Measurements from ENCODE around the gene MYOM1.

MYOM1 gene

GRCh38 chr18:3058328-3059191 lies 161.2 kb downstream of the MYOM1 start:
- POLR2A ChIA-PET = no interaction called here
- Histone ChIP-seq H3K27me3 (replicated peaks in 2 of 5; ENCODE audit: control insufficient read depth in 4 of 5, insufficient read depth in 5 of 5, low read length in 4 of 5) (no peaks in the 10 kb centered on the region), H3K4me3 (ENCODE audit: control insufficient read depth in 1 of 7, extremely low read depth in 1 of 7, insufficient read depth in 4 of 7, low read depth in 2 of 7, low read length in 6 of 7) (peak overlapping the region in 1 of 7 experiments; percentile 23), H3K36me3 (ENCODE audit: control insufficient read depth in 4 of 4, insufficient read depth in 4 of 4, low read length in 3 of 4) (no peaks in the 10 kb centered on the region), H3K9me3 (ENCODE audit: control extremely low read depth in 1 of 5, control insufficient read depth in 4 of 5, insufficient read depth in 2 of 5, low read depth in 1 of 5, low read length in 4 of 5) (no peaks in the 10 kb centered on the region), H3K27ac (ENCODE audit: insufficient read depth in 1 of 2, low read depth in 1 of 2, low read length in 2 of 2, poor library complexity in 1 of 2, severe bottlenecking in 2 of 2) (peak overlapping the region in 1 of 2 experiments; percentile 59), H3K4me1 (ENCODE audit: control extremely low read depth in 1 of 4, control insufficient read depth in 4 of 4, insufficient read depth in 4 of 4, low read length in 3 of 4) (peaks cover 16 to 47% (median 39%) of the 10 kb centered on the region in 4 experiments)
- CTCF ChIA-PET = interaction anchor here (1.0 to 8.5 kb wide), 4 partner anchors 14 to 187 kb away, joined by 3 to 129 read pairs (median 4); no protein-coding TSS in a partner anchor
- WGBS (ENCODE audit: insufficient coverage) = 92% methylated on average over 4 of the region's 6 CpGs
- no peak for DNase-seq

- H3K27me3 ChIP-seq (replicated peaks in 2 of 5; ENCODE audit: control insufficient read depth in 4 of 5, insufficient read depth in 5 of 5, low read length in 4 of 5) = no peaks in the 10 kb centered on the region
- H3K27ac ChIP-seq (ENCODE audit: insufficient read depth in 1 of 2, low read depth in 1 of 2, low read length in 2 of 2, poor library complexity in 1 of 2, severe bottlenecking in 2 of 2) = no peak overlapping the region
- DNase-seq = no peak
- no peak overlapping the region for H3K4me3 ChIP-seq (ENCODE audit: control insufficient read depth in 1 of 7, extremely low read depth in 1 of 7, insufficient read depth in 4 of 7, low read depth in 2 of 7, low read length in 6 of 7)
- 100% methylated on average over 3 of the region's 4 CpGs for WGBS (ENCODE audit: insufficient coverage)
- H3K4me1 ChIP-seq (ENCODE audit: control extremely low read depth in 1 of 4, control insufficient read depth in 4 of 4, insufficient read depth in 4 of 4, low read length in 3 of 4) = peaks cover 16 to 43% (median 34%) of the 10 kb centered on the region in 4 experiments
- CTCF ChIA-PET = interaction anchor here (0.6 to 8.5 kb wide), 2 partner anchors 62 to 71 kb away, joined by 3 to 129 read pairs; no protein-coding TSS in a partner anchor
- H3K36me3 ChIP-seq (ENCODE audit: control insufficient read depth in 4 of 4, insufficient read depth in 4 of 4, low read length in 3 of 4) = no peaks in the 10 kb centered on the region
- H3K9me3 ChIP-seq (ENCODE audit: control extremely low read depth in 1 of 5, control insufficient read depth in 4 of 5, insufficient read depth in 2 of 5, low read depth in 1 of 5, low read length in 4 of 5) = no peaks in the 10 kb centered on the region
- POLR2A ChIA-PET = no interaction called here
Measured at GRCh38 chr18:3057526-3057925, 162.2 kb downstream of the MYOM1 start.

GRCh38 chr18:3056311-3056710 lies 163.5 kb downstream of the MYOM1 start:
- H3K36me3 ChIP-seq (ENCODE audit: control insufficient read depth in 4 of 4, insufficient read depth in 4 of 4, low read length in 3 of 4) = no peaks in the 10 kb centered on the region
- H3K9me3 ChIP-seq (ENCODE audit: control extremely low read depth in 1 of 5, control insufficient read depth in 4 of 5, insufficient read depth in 2 of 5, low read depth in 1 of 5, low read length in 4 of 5) = no peaks in the 10 kb centered on the region
- DNase-seq = no peak
- H3K27me3 ChIP-seq (replicated peaks in 2 of 5; ENCODE audit: control insufficient read depth in 4 of 5, insufficient read depth in 5 of 5, low read length in 4 of 5) = no peaks in the 10 kb centered on the region
- H3K4me1 ChIP-seq (ENCODE audit: control extremely low read depth in 1 of 4, control insufficient read depth in 4 of 4, insufficient read depth in 4 of 4, low read length in 3 of 4) = peaks cover 18 to 34% (median 24%) of the 10 kb centered on the region in 4 experiments
- no peak overlapping the region for H3K27ac ChIP-seq (ENCODE audit: insufficient read depth in 1 of 2, low read depth in 1 of 2, low read length in 2 of 2, poor library complexity in 1 of 2, severe bottlenecking in 2 of 2)
- POLR2A ChIA-PET = no interaction called here
- CTCF ChIA-PET = interaction anchor here (0.6 to 2.7 kb wide), 7 partner anchors 8 to 188 kb away, joined by 3 to 12 read pairs (median 3); no protein-coding TSS in a partner anchor
- no peak overlapping the region for H3K4me3 ChIP-seq (ENCODE audit: control insufficient read depth in 1 of 7, extremely low read depth in 1 of 7, insufficient read depth in 4 of 7, low read depth in 2 of 7, low read length in 6 of 7)
- 100% methylated on average over 3 of the region's 9 CpGs for WGBS (ENCODE audit: insufficient coverage)

GRCh38 chr18:3055816-3056215 lies 164.0 kb downstream of the MYOM1 start:
- no peaks in the 10 kb centered on the region for H3K36me3 ChIP-seq (ENCODE audit: control insufficient read depth in 4 of 4, insufficient read depth in 4 of 4, low read length in 3 of 4)
- 100% methylated on average over 1 of the region's 4 CpGs for WGBS (ENCODE audit: insufficient coverage)
- H3K4me3 ChIP-seq (ENCODE audit: control insufficient read depth in 1 of 7, extremely low read depth in 1 of 7, insufficient read depth in 4 of 7, low read depth in 2 of 7, low read length in 6 of 7) = no peak overlapping the region
- CTCF ChIA-PET = interaction anchor here (1.1 to 2.7 kb wide), 6 partner anchors 9 to 106 kb away, joined by 3 to 12 read pairs (median 4); no protein-coding TSS in a partner anchor
- no peak overlapping the region for H3K27ac ChIP-seq (ENCODE audit: insufficient read depth in 1 of 2, low read depth in 1 of 2, low read length in 2 of 2, poor library complexity in 1 of 2, severe bottlenecking in 2 of 2)
- POLR2A ChIA-PET = no interaction called here
- no peak for DNase-seq
- H3K4me1 ChIP-seq (ENCODE audit: control extremely low read depth in 1 of 4, control insufficient read depth in 4 of 4, insufficient read depth in 4 of 4, low read length in 3 of 4) = peaks cover 14 to 29% (median 21%) of the 10 kb centered on the region in 4 experiments
- H3K9me3 ChIP-seq (ENCODE audit: control extremely low read depth in 1 of 5, control insufficient read depth in 4 of 5, insufficient read depth in 2 of 5, low read depth in 1 of 5, low read length in 4 of 5) = no peaks in the 10 kb centered on the region
- H3K27me3 ChIP-seq (replicated peaks in 2 of 5; ENCODE audit: control insufficient read depth in 4 of 5, insufficient read depth in 5 of 5, low read length in 4 of 5) = no peaks in the 10 kb centered on the region

- Histone ChIP-seq H3K36me3 (ENCODE audit: control insufficient read depth in 4 of 4, insufficient read depth in 4 of 4, low read length in 3 of 4) (no peaks in the 10 kb centered on the region), H3K27me3 (replicated peaks in 2 of 5; ENCODE audit: control insufficient read depth in 4 of 5, insufficient read depth in 5 of 5, low read length in 4 of 5) (no peaks in the 10 kb centered on the region), H3K9me3 (ENCODE audit: control extremely low read depth in 1 of 5, control insufficient read depth in 4 of 5, insufficient read depth in 2 of 5, low read depth in 1 of 5, low read length in 4 of 5) (no peaks in the 10 kb centered on the region), H3K4me1 (ENCODE audit: control extremely low read depth in 1 of 4, control insufficient read depth in 4 of 4, insufficient read depth in 4 of 4, low read length in 3 of 4) (peaks cover 9 to 24% (median 18%) of the 10 kb centered on the region in 4 experiments), H3K4me3 (ENCODE audit: control insufficient read depth in 1 of 7, extremely low read depth in 1 of 7, insufficient read depth in 4 of 7, low read depth in 2 of 7, low read length in 6 of 7) (no peak overlapping the region), H3K27ac (ENCODE audit: insufficient read depth in 1 of 2, low read depth in 1 of 2, low read length in 2 of 2, poor library complexity in 1 of 2, severe bottlenecking in 2 of 2) (no peak overlapping the region)
- WGBS (ENCODE audit: insufficient coverage) = no CpG with 5 or more reads among the region's 4 CpGs
- ChIA-PET POLR2A (no interaction called here), CTCF (interaction anchor here (1.1 to 2.7 kb wide), 4 partner anchors 9 to 106 kb away, joined by 3 to 12 read pairs (median 4); no protein-coding TSS in a partner anchor)
- no peak for DNase-seq
Measured at GRCh38 chr18:3055186-3055728, 164.5 kb downstream of the MYOM1 start.

- no peak overlapping the region for H3K4me3 ChIP-seq (ENCODE audit: control insufficient read depth in 1 of 7, extremely low read depth in 1 of 7, insufficient read depth in 4 of 7, low read depth in 2 of 7, low read length in 6 of 7)
- peaks cover 6 to 19% (median 15%) of the 10 kb centered on the region in 4 experiments for H3K4me1 ChIP-seq (ENCODE audit: control extremely low read depth in 1 of 4, control insufficient read depth in 4 of 4, insufficient read depth in 4 of 4, low read length in 3 of 4)
- no CpG with 5 or more reads among the region's 3 CpGs for WGBS (ENCODE audit: insufficient coverage)
- H3K27ac ChIP-seq (ENCODE audit: insufficient read depth in 1 of 2, low read depth in 1 of 2, low read length in 2 of 2, poor library complexity in 1 of 2, severe bottlenecking in 2 of 2) = no peak overlapping the region
- no peaks in the 10 kb centered on the region for H3K9me3 ChIP-seq (ENCODE audit: control extremely low read depth in 1 of 5, control insufficient read depth in 4 of 5, insufficient read depth in 2 of 5, low read depth in 1 of 5, low read length in 4 of 5)
- no peaks in the 10 kb centered on the region for H3K27me3 ChIP-seq (replicated peaks in 2 of 5; ENCODE audit: control insufficient read depth in 4 of 5, insufficient read depth in 5 of 5, low read length in 4 of 5)
- CTCF ChIA-PET = interaction anchor here (1.6 to 2.7 kb wide), 3 partner anchors 9 to 61 kb away, joined by 3 to 12 read pairs (median 6); no protein-coding TSS in a partner anchor
- H3K36me3 ChIP-seq (ENCODE audit: control insufficient read depth in 4 of 4, insufficient read depth in 4 of 4, low read length in 3 of 4) = no peaks in the 10 kb centered on the region
- no peak for DNase-seq
- POLR2A ChIA-PET = interaction anchor here (0.6 kb wide), 1 partner anchor 10 kb away, joined by 9 read pairs; no protein-coding TSS in a partner anchor
Measured at GRCh38 chr18:3054780-3055179, 165.0 kb downstream of the MYOM1 start.

Data from common myeloid progenitor, CD34-positive (primary cell).